H1 (cell line): ENCODE data around the gene CACNA2D3. TPM values are rescaled to one million over a fixed set of nuclear protein-coding genes. Genes with fewer than 3 reads are reported as not detected.

Source experiments
- CTCF ChIA-PET: fragments of 300-600 bp; sonication (Branson Sonifier 250); formaldehyde crosslinking; loops from one replicate; lab custom pipeline; 2021; ENCODE audit not compliant: partially characterized antibody; lab: Charles Lee
- POLR2A ChIA-PET: fragments of 300-600 bp; sonication (Branson Sonifier 250); formaldehyde crosslinking; loops from one replicate; lab custom pipeline; 2021; ENCODE audit warnings: inconsistent platforms; ENCODE audit not compliant: partially characterized antibody; lab: Charles Lee
- DNase-seq, 2 experiments: peaks; one replicate each; pipeline versions ENCODE4 v3.0.0 to v3.0.0-alpha.2; 2010 to 2022; ENCODE audit warnings: low spot score in 2 of 2, low read depth in 1 of 2, mixed read lengths in 1 of 2
- FAIRE-seq: peaks from 2 replicates; lab custom pipeline; 2011; peaks lifted over from hg19 to GRCh38; lab: Jason Lieb, UNC
- H2AFZ ChIP-seq: 2 replicates; pipeline ENCODE4 v1.8.1; 2012; ENCODE audit warnings: low read length, inconsistent platforms
- H2AK5ac ChIP-seq: 2 replicates; pipeline ENCODE4 v1.6.1; 2013; ENCODE audit warnings: low read depth, low read length
- H2BK120ac ChIP-seq: replicated peaks from 2 replicates; pipeline ENCODE3; 2013; ENCODE audit warnings: low read depth, low read length, inconsistent platforms
- H2BK12ac ChIP-seq: 2 replicates; pipeline ENCODE4 v1.6.1; 2013; ENCODE audit warnings: low read depth, low read length
- H2BK15ac ChIP-seq: 2 replicates; pipeline ENCODE4 v1.6.1; 2013; ENCODE audit warnings: low read length
- H2BK20ac ChIP-seq: 2 replicates; pipeline ENCODE4 v1.6.1; 2013; ENCODE audit warnings: low read length
- H2BK5ac ChIP-seq: 2 replicates; pipeline ENCODE4 v1.6.1; 2013; ENCODE audit warnings: low read depth, low read length
- H3K14ac ChIP-seq: 2 replicates; pipeline ENCODE4 v1.6.1; 2013; ENCODE audit warnings: inconsistent platforms; ENCODE audit not compliant: insufficient read length
- H3K18ac ChIP-seq: 2 replicates; pipeline ENCODE4 v1.6.1; 2013; ENCODE audit warnings: low read length; ENCODE audit errors: extremely low read depth
- H3K23ac ChIP-seq: 2 replicates; pipeline ENCODE4 v1.6.1; 2013; ENCODE audit warnings: inconsistent platforms; ENCODE audit not compliant: insufficient read length
- H3K23me2 ChIP-seq: 2 replicates; pipeline ENCODE4 v1.6.1; 2013; ENCODE audit warnings: low read depth, low read length
- H3K27ac ChIP-seq: 2 replicates; pipeline ENCODE4 v1.6.1; 2011; ENCODE audit warnings: low read depth, low read length, inconsistent platforms
- H3K27me3 ChIP-seq, 4 experiments: replicated peaks in 1 of 4; 1 replicate in 1 of 4; 2 replicates in 3 of 4; pipeline versions ENCODE4 v1.6.1 to v1.8.1; 2011 to 2013; ENCODE audit warnings: low read length in 3 of 4, mild to moderate bottlenecking in 3 of 4, inconsistent platforms in 2 of 4, mixed read lengths in 2 of 4, moderate library complexity in 1 of 4; ENCODE audit not compliant: control insufficient read depth in 3 of 4, insufficient read depth in 3 of 4; ENCODE audit errors: extremely low read depth in 1 of 4
- H3K36me3 ChIP-seq, 4 experiments: 2 replicates each; pipeline versions ENCODE4 v1.6.1 to v1.8.1; 2011 to 2013; ENCODE audit warnings: mild to moderate bottlenecking in 4 of 4, low read length in 3 of 4, moderate library complexity in 2 of 4, control low read depth in 1 of 4, inconsistent platforms in 1 of 4; ENCODE audit not compliant: insufficient read depth in 4 of 4, control insufficient read depth in 2 of 4
- H3K4ac ChIP-seq: replicated peaks from 2 replicates; pipeline ENCODE3; 2013; ENCODE audit warnings: low read length, low read depth, mixed read lengths, inconsistent platforms; ENCODE audit not compliant: insufficient read length
- H3K4me1 ChIP-seq, 4 experiments: replicated peaks in 1 of 4; 1 replicate in 1 of 4; 2 replicates in 3 of 4; pipeline versions ENCODE4 v1.6.1 to v1.8.1; 2011 to 2013; ENCODE audit warnings: low read length in 3 of 4, inconsistent platforms in 2 of 4, mixed read lengths in 1 of 4; ENCODE audit not compliant: insufficient read depth in 4 of 4, control insufficient read depth in 3 of 4
- H3K4me2 ChIP-seq, 2 experiments: 2 replicates each; pipeline versions ENCODE4 v1.6.1 to v1.8.1; 2011 to 2013; ENCODE audit warnings: low read depth in 2 of 2, low read length in 2 of 2, control low read depth in 1 of 2, inconsistent platforms in 1 of 2, mild to moderate bottlenecking in 1 of 2; ENCODE audit not compliant: insufficient read depth in 1 of 2
- H3K4me3 ChIP-seq, 4 experiments: fragments of 200-600, 300-600 bp in 1 of 4; sonication (generic), shearing (Covaris generic), sonication (Bioruptor Twin) in 1 of 4; 2 replicates each; pipeline versions ENCODE4 v1.5.1 to v1.8.1; 2011 to 2016; ENCODE audit warnings: low read length in 4 of 4, low read depth in 3 of 4, control low read depth in 2 of 4, inconsistent platforms in 2 of 4, mild to moderate bottlenecking in 2 of 4, mixed read lengths in 1 of 4, moderate library complexity in 1 of 4; ENCODE audit not compliant: insufficient read depth in 2 of 4; ENCODE audit errors: extremely low read depth in 1 of 4
- H3K56ac ChIP-seq: replicated peaks from 2 replicates; pipeline ENCODE3; 2013; ENCODE audit warnings: low read depth, mild to moderate bottlenecking, mixed read lengths, low read length, inconsistent platforms; ENCODE audit not compliant: insufficient read length
- H3K79me1 ChIP-seq: 2 replicates; pipeline ENCODE4 v1.6.1; 2013; ENCODE audit warnings: low read depth, low read length, control low read depth
- H3K79me2 ChIP-seq, 2 experiments: 2 replicates each; pipeline versions ENCODE4 v1.6.1 to v1.8.1; 2012 to 2013; ENCODE audit warnings: low read length in 2 of 2, mild to moderate bottlenecking in 2 of 2, inconsistent platforms in 1 of 2; ENCODE audit not compliant: insufficient read depth in 2 of 2, control insufficient read depth in 1 of 2
- H3K9ac ChIP-seq, 4 experiments: replicated peaks in 1 of 4; 1 replicate in 1 of 4; 2 replicates in 3 of 4; pipeline versions ENCODE4 v1.6.1 to v1.8.1; 2011 to 2013; ENCODE audit warnings: low read depth in 3 of 4, low read length in 3 of 4, control low read depth in 2 of 4, mild to moderate bottlenecking in 2 of 4, moderate library complexity in 2 of 4, inconsistent platforms in 1 of 4; ENCODE audit errors: extremely low read depth in 1 of 4
- H3K9me3 ChIP-seq, 2 experiments: 2 replicates each; pipeline versions ENCODE4 v1.6.1 to v1.8.1; 2012 to 2013; ENCODE audit warnings: mild to moderate bottlenecking in 2 of 2, moderate library complexity in 2 of 2, control low read depth in 1 of 2, inconsistent platforms in 1 of 2, low read depth in 1 of 2, low read length in 1 of 2, mixed read lengths in 1 of 2; ENCODE audit not compliant: insufficient read depth in 2 of 2
- H4K20me1 ChIP-seq, 2 experiments: replicated peaks in 1 of 2; 2 replicates each; pipeline versions ENCODE3 to v1.8.1; 2011 to 2013; ENCODE audit warnings: inconsistent platforms in 2 of 2, low read length in 2 of 2, mild to moderate bottlenecking in 1 of 2; ENCODE audit not compliant: insufficient read depth in 2 of 2, control insufficient read depth in 1 of 2
- H4K5ac ChIP-seq: 2 replicates; pipeline ENCODE4 v1.6.1; 2013; ENCODE audit warnings: low read length, low read depth, mixed read lengths, inconsistent platforms; ENCODE audit not compliant: insufficient read length
- H4K8ac ChIP-seq: 2 replicates; pipeline ENCODE4 v1.8.0; 2013; ENCODE audit warnings: mild to moderate bottlenecking, moderate library complexity, low read length, inconsistent platforms; ENCODE audit not compliant: insufficient read depth; ENCODE audit errors: extremely low read depth
- H4K91ac ChIP-seq: replicated peaks from 2 replicates; pipeline ENCODE3; 2013; ENCODE audit warnings: low read length, mixed read lengths, inconsistent platforms; ENCODE audit not compliant: insufficient read length
- BRCA1 ChIP-seq: IDR thresholded peaks from 2 replicates; pipeline ENCODE4 v1.6.1; 2012; ENCODE audit warnings: low read depth, low read length, improper control_type of control experiment
- CBX8 ChIP-seq: fragments of 300-800, 300-1000 bp; sonication (generic); IDR thresholded peaks from 2 replicates; pipeline ENCODE4 v1.7.1; 2016; ENCODE audit warnings: low read depth, low read length, borderline replicate concordance
- NRF1 ChIP-seq: IDR thresholded peaks from 2 replicates; pipeline ENCODE4 v1.6.1; 2011; ENCODE audit warnings: mild to moderate bottlenecking, low read depth, low read length, improper control_type of control experiment
- RFX5 ChIP-seq: IDR thresholded peaks from 2 replicates; pipeline ENCODE4 v1.6.1; 2011; ENCODE audit warnings: low read depth, low read length, improper control_type of control experiment, borderline replicate concordance
- TBP ChIP-seq: IDR thresholded peaks from 2 replicates; pipeline ENCODE4 v1.6.1; 2011; ENCODE audit warnings: low read depth, low read length, improper control_type of control experiment
- YY1 ChIP-seq: IDR thresholded peaks from 2 replicates; pipeline ENCODE4 v1.6.1; 2011; ENCODE audit warnings: low read depth, mild to moderate bottlenecking, low read length
- ZNF274 ChIP-seq: IDR thresholded peaks from 2 replicates; pipeline ENCODE4 v1.7.0; 2012; ENCODE audit warnings: low read length, borderline replicate concordance; ENCODE audit errors: extremely low read depth
- WGBS, 2 experiments: shearing (Covaris generic) in 1 of 2; methylation state at CpG; one replicate each; pipeline versions ENCODE4 v1.1.6 to v1.1.7; 2013 to 2015; ENCODE audit warnings: low lambda C conversion rate in 2 of 2, mixed read lengths in 2 of 2, inconsistent platforms in 1 of 2, low coverage in 1 of 2, missing lambda C conversion rate in 1 of 2; ENCODE audit not compliant: insufficient replicate concordance in 2 of 2, insufficient coverage in 1 of 2, insufficient read length in 1 of 2; ENCODE audit errors: extremely low coverage in 1 of 2, missing lambda C conversion rate in 1 of 2; 5-methylcytosine and 5-hydroxymethylcytosine counted together
- polyA plus RNA-seq, 7 experiments: library from polyadenylated mRNA; depleted of rRNA in 3 of 7; stranded (reverse) in 5 of 7; unstranded in 2 of 7; fragments of >200 nt in 5 of 7; fragments of 200-250 nt in 2 of 7; gene quantifications; 1 replicate in 5 of 7; 2 replicates in 1 of 7; 4 replicates in 1 of 7; pipeline versions ENCODE4 v1.2.1 to v1.2.3, GENCODE V29; 2011 to 2013; ENCODE audit warnings: missing spikeins in 2 of 7, mixed read lengths in 2 of 7
- total RNA-seq: library from RNA; stranded (reverse); fragmentation: NEBNext Ultra II Directional; extraction: Animal tissue kit (Norgen Biotek cat#: 25700); gene quantifications from 2 replicates; pipeline ENCODE4 v1.2.1, GENCODE V29; 2021

The CACNA2D3 gene
- total and polyA plus RNA-seq, 2 of the 8 experiments (the other 6 are each of a cell fraction or from before 2014, with no cell fraction given), result 1.5 to 1.8 TPM

DNA sequence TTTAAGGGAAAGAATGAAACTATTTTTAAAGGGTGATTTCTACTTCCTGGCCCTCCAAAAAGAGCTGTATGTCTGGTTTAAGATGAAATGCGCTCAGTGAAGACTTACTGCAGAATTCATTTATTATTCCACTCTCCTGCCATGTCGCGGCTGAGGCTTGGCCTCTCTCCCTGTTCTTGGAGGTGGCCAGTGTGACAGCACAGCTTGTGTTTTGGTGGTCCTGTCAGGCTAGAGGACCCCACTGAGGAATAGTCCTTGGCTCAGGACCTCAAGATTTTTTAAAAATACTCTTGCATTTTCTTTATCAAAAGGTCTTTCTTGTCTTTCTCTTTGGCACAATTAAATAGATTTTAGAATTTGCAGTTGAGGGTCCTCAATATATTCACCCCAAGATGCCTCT is 421.1 kb downstream of the CACNA2D3 start:
- H2BK20ac ChIP-seq, result no peak overlapping the region
- H3K36me3 ChIP-seq, result no peaks in the 10 kb centered on the region
- H3K23ac ChIP-seq, result no peak overlapping the region
- H3K56ac ChIP-seq, result no peak overlapping the region
- no peak overlapping the region for H2BK12ac ChIP-seq
- no peak overlapping the region for H2BK5ac ChIP-seq
- no peak overlapping the region for H4K8ac ChIP-seq
- no peak overlapping the region for H2AK5ac ChIP-seq
- H3K9me3 ChIP-seq, result no peaks in the 10 kb centered on the region
- H3K23me2 ChIP-seq, result no peaks in the 10 kb centered on the region
- H3K4me2 ChIP-seq, result no peak overlapping the region
- H3K27ac ChIP-seq, result no peak overlapping the region
- no peaks in the 10 kb centered on the region for H3K4me1 ChIP-seq
- H3K14ac ChIP-seq, result no peak overlapping the region
- WGBS, 2 experiments, result 63% methylated on average over 3 of the region's 3 CpGs; no CpG with 5 or more reads in 1 of the 2 experiments
- no peak overlapping the region for H4K5ac ChIP-seq
- H4K20me1 ChIP-seq, result no peaks in the 10 kb centered on the region
- H3K4me3 ChIP-seq, result no peak overlapping the region
- H2AFZ ChIP-seq, result no peak overlapping the region
- FAIRE-seq (no peak), DNase-seq (no peak)
- H3K79me2 ChIP-seq, result no peaks in the 10 kb centered on the region
- no peak overlapping the region for H2BK15ac ChIP-seq
- CTCF ChIA-PET, result no interaction called here
- no peak overlapping the region for H3K4ac ChIP-seq
- H3K27me3 ChIP-seq, result no peaks in the 10 kb centered on the region
- H3K9ac ChIP-seq, result no peak overlapping the region
- POLR2A ChIA-PET, result interaction anchor here (1.0 kb wide), 2 partner anchors 24 to 87 kb away, joined by 3 read pairs; no protein-coding TSS in a partner anchor
- no peak for TF ChIP-seq YY1
- TF ChIP-seq NRF1, result no peak
- TF ChIP-seq TBP, result no peak
- TF ChIP-seq RFX5, result no peak
- TF ChIP-seq BRCA1, result no peak
- no peak for TF ChIP-seq ZNF274
- TF ChIP-seq CBX8, result no peak
- no peak overlapping the region for H2BK120ac ChIP-seq
- H4K91ac ChIP-seq, result no peak overlapping the region
- no peaks in the 10 kb centered on the region for H3K79me1 ChIP-seq
- H3K18ac ChIP-seq, result no peak overlapping the region
